CD1c-positive myeloid dendritic cell (primary cell): ENCODE data around the gene CARD10.
"Not testable (repeated sequence)": the region's sequence is repeated elsewhere in the genome, so short reads cannot be mapped to it uniquely, and the experiment has no call there.

ENCODE experiments used
- DNase-seq: peaks from one replicate; pipeline ENCODE4 v3.0.0-alpha.2; 2016; ENCODE audit errors: extremely low spot score

CARD10 gene

GRCh38 chr22:37485395-37486223 is 33.6 kb downstream of the CARD10 start:
- no peak for DNase-seq

GRCh38 chr22:37484480-37485394 is 34.5 kb downstream of the CARD10 start:
- DNase-seq = peak; percentile 93

GRCh38 chr22:37483050-37483449 is 36.2 kb downstream of the CARD10 start:
- DNase-seq = no peak

GRCh38 chr22:37482244-37482643 is 37.0 kb downstream of the CARD10 start:
- no peak for DNase-seq

GRCh38 chr22:37481347-37481907 is 37.8 kb downstream of the CARD10 start:
- DNase-seq = no peak

- peak; percentile 55 for DNase-seq
These were observed 38.5 kb downstream of the CARD10 start for GRCh38 chr22:37480387-37481346.

- DNase-seq = no peak
These were observed 40.0 kb downstream of the CARD10 start for GRCh38 chr22:37479196-37479595.

- DNase-seq = no peak
These were observed 42.6 kb downstream of the CARD10 start for GRCh38 chr22:37476389-37477329.

- no peak for DNase-seq
These were observed 44.6 kb downstream of the CARD10 start for GRCh38 chr22:37474447-37475090.

- no peak for DNase-seq
These were observed 45.7 kb downstream of the CARD10 start for GRCh38 chr22:37473437-37473946.

- DNase-seq = no peak
These were observed 46.7 kb downstream of the CARD10 start for GRCh38 chr22:37472418-37473006.

- DNase-seq = no peak
These were observed 47.3 kb downstream of the CARD10 start for GRCh38 chr22:37471727-37472417.

- DNase-seq = no peak
These were observed 49.1 kb downstream of the CARD10 start for GRCh38 chr22:37470087-37470445.

- no peak for DNase-seq
These were observed 49.7 kb downstream of the CARD10 start for GRCh38 chr22:37469416-37470086.

GRCh38 chr22:37468201-37468695 is 51.0 kb downstream of the CARD10 start:
- not testable (repeated sequence) for DNase-seq

GRCh38 chr22:37467391-37467955 is 51.7 kb downstream of the CARD10 start:
- no peak for DNase-seq

- DNase-seq = no peak
These were observed 55.0 kb downstream of the CARD10 start for GRCh38 chr22:37464181-37464580.
